Measurements from ENCODE around the gene BRWD1. TPM values are rescaled to one million over a fixed set of nuclear protein-coding genes. Genes with fewer than 3 reads are reported as not detected.

The BRWD1 gene
- polyA plus RNA-seq, 3 donors, result 12.1 to 16.8 (median 12.7) TPM

- H3K36me3 ChIP-seq (replicated peaks in 1 of 2; ENCODE audit: control insufficient read depth in 1 of 2, insufficient read depth in 2 of 2, low read length in 2 of 2), result peaks cover 82 to 99% of the 10 kb centered on the region in 2 donors
- peaks cover 6% of the 10 kb centered on the region for H4K20me1 ChIP-seq (ENCODE audit: insufficient read depth, low read length)
- no peaks in the 10 kb centered on the region for H3K27me3 Mint-ChIP-seq (ENCODE audit: low read depth in 3 of 3)
- no peak overlapping the region for H3K27ac Mint-ChIP-seq
- no peak overlapping the region for H3K27ac ChIP-seq (ENCODE audit: low read depth in 1 of 2, low read length in 2 of 2)
- H3K4me2 ChIP-seq (replicated peaks; ENCODE audit: extremely low read depth, low read length, poor library complexity, severe bottlenecking), result no peak overlapping the region
- no CpG with 5 or more reads among the region's 2 CpGs for WGBS (ENCODE audit: insufficient coverage)
- DNase-seq, result no peak
- no peaks in the 10 kb centered on the region for H3K9me3 Mint-ChIP-seq
- TF ChIP-seq CTCF (IDR thresholded peaks at IDR 0.05), result no peak
- H3K27me3 ChIP-seq (ENCODE audit: control insufficient read depth in 2 of 2, insufficient read depth in 2 of 2, low read length in 2 of 2), result no peaks in the 10 kb centered on the region
- no peak overlapping the region for H3K4me3 Mint-ChIP-seq
- no peak overlapping the region for H3K4me3 ChIP-seq (replicated peaks in 1 of 3; ENCODE audit: low read depth in 2 of 3, low read length in 3 of 3)
- no peaks in the 10 kb centered on the region for H3K4me1 ChIP-seq (ENCODE audit: control insufficient read depth in 1 of 2, insufficient read depth in 2 of 2, low read length in 2 of 2)
- intact Hi-C loops (cut with micrococcal nuclease), result loop anchor here in 1 of 2 donors (10.0 kb wide), 1 partner anchor 55 kb away; no protein-coding TSS in a partner anchor
- H2AFZ ChIP-seq (ENCODE audit: insufficient read depth, low read depth, low read length, poor library complexity, severe bottlenecking), result no peak overlapping the region
- H3K9ac ChIP-seq (ENCODE audit: insufficient read depth, low read length, poor library complexity, severe bottlenecking), result no peak overlapping the region
- no peaks in the 10 kb centered on the region for H3K4me1 Mint-ChIP-seq
- peaks cover 69 to 89% of the 10 kb centered on the region in 2 donors for H3K36me3 Mint-ChIP-seq
- H3K9me3 ChIP-seq (replicated peaks in 1 of 2; ENCODE audit: control insufficient read depth in 1 of 2, insufficient read depth in 1 of 2, low read length in 2 of 2), result no peaks in the 10 kb centered on the region
- H3K79me2 ChIP-seq (ENCODE audit: insufficient read depth, low read length), result no peaks in the 10 kb centered on the region
These were observed 43.8 kb downstream of the BRWD1 start for GRCh38 chr21:39269620-39270019.

DNA sequence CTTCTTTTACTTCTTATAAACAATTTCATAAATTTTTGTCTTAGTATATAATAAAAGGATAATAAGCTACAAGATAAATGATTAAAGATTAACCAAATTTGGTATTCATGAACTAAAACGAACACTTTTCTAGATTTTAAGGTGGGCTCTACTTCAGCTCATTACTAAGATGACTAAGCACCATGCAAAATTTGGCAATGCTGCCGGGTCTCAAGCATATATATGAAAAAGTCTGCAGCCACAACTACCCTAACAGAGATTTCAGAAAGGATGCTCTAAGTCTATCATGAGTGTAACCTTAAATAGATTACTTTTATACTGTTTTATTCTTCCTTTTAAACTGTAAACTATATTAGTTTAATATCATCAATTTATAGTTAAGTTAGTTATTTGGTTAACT is 47.8 kb downstream of the BRWD1 start:
- H3K4me1 ChIP-seq (ENCODE audit: control insufficient read depth in 1 of 2, insufficient read depth in 2 of 2, low read length in 2 of 2), result no peaks in the 10 kb centered on the region
- H3K27me3 Mint-ChIP-seq (ENCODE audit: low read depth in 3 of 3), result no peaks in the 10 kb centered on the region
- H3K9me3 ChIP-seq (replicated peaks in 1 of 2; ENCODE audit: control insufficient read depth in 1 of 2, insufficient read depth in 1 of 2, low read length in 2 of 2), result no peaks in the 10 kb centered on the region
- H3K4me3 Mint-ChIP-seq, result no peak overlapping the region
- intact Hi-C loops (cut with micrococcal nuclease), result no loop called here
- no peak overlapping the region for H3K9ac ChIP-seq (ENCODE audit: insufficient read depth, low read length, poor library complexity, severe bottlenecking)
- no peak overlapping the region for H3K27ac ChIP-seq (ENCODE audit: low read depth in 1 of 2, low read length in 2 of 2)
- H3K4me3 ChIP-seq (replicated peaks in 1 of 3; ENCODE audit: low read depth in 2 of 3, low read length in 3 of 3), result no peak overlapping the region
- H3K9me3 Mint-ChIP-seq, result no peaks in the 10 kb centered on the region
- peaks cover 83 to 100% of the 10 kb centered on the region in 2 donors for H3K36me3 ChIP-seq (replicated peaks in 1 of 2; ENCODE audit: control insufficient read depth in 1 of 2, insufficient read depth in 2 of 2, low read length in 2 of 2)
- WGBS (ENCODE audit: insufficient coverage), result no CpG with 5 or more reads among the region's 2 CpGs
- H3K4me1 Mint-ChIP-seq, result no peaks in the 10 kb centered on the region
- no peak overlapping the region for H3K27ac Mint-ChIP-seq
- H3K27me3 ChIP-seq (ENCODE audit: control insufficient read depth in 2 of 2, insufficient read depth in 2 of 2, low read length in 2 of 2), result no peaks in the 10 kb centered on the region
- DNase-seq, result no peak
- H3K79me2 ChIP-seq (ENCODE audit: insufficient read depth, low read length), result peaks cover 4% of the 10 kb centered on the region
- TF ChIP-seq CTCF (IDR thresholded peaks at IDR 0.05), result no peak
- H4K20me1 ChIP-seq (ENCODE audit: insufficient read depth, low read length), result peaks cover 32% of the 10 kb centered on the region
- no peak overlapping the region for H2AFZ ChIP-seq (ENCODE audit: insufficient read depth, low read depth, low read length, poor library complexity, severe bottlenecking)
- no peak overlapping the region for H3K4me2 ChIP-seq (replicated peaks; ENCODE audit: extremely low read depth, low read length, poor library complexity, severe bottlenecking)
- peaks cover 76 to 89% of the 10 kb centered on the region in 2 donors for H3K36me3 Mint-ChIP-seq

Data from CD14-positive monocyte (primary cell).